SKM-1 (cell line): Measurements from ENCODE around the gene NDUFA11.
"Not testable (repeated sequence)": the region's sequence is repeated elsewhere in the genome, so short reads cannot be mapped to it uniquely, and the experiment has no call there.

ENCODE experiments used
- DNase-seq: peaks from one replicate; lab custom pipeline; 2025; ENCODE audit not compliant: unreplicated experiment; lab: John Stamatoyannopoulos, UW

Gene NDUFA11

DNA sequence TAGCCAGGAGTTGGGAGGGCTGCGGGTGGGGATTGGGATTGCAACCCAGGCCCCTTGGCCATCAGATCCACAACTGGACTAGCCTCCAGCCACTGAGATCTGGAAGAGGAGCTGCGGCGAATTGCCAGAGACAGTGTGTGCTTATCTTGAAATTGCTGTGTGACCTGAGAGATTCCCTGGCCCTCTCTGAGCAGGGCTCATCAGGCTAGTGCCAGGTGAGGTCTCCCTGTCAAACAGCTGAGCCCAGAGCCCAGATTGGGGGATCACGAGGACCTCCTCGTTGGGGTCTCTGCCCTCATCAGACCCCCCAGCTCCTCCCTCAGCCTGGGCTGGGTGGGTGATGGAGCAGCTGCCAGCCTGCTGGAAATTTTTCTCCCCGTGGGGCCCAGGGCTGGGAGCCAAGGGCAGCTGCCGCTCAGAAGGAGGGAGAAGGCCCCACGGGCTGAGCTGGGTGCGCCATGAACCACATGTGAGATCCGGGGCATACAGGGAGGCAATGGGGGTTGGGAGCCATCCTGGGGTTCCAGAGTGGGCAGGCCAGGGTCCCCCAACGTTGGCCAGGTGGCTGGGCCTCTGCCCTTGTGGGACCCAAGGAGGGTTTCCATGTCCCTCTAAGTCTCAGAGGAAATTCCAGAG, 40.4 kb downstream of the NDUFA11 start:
- DNase-seq: no peak

DNA sequence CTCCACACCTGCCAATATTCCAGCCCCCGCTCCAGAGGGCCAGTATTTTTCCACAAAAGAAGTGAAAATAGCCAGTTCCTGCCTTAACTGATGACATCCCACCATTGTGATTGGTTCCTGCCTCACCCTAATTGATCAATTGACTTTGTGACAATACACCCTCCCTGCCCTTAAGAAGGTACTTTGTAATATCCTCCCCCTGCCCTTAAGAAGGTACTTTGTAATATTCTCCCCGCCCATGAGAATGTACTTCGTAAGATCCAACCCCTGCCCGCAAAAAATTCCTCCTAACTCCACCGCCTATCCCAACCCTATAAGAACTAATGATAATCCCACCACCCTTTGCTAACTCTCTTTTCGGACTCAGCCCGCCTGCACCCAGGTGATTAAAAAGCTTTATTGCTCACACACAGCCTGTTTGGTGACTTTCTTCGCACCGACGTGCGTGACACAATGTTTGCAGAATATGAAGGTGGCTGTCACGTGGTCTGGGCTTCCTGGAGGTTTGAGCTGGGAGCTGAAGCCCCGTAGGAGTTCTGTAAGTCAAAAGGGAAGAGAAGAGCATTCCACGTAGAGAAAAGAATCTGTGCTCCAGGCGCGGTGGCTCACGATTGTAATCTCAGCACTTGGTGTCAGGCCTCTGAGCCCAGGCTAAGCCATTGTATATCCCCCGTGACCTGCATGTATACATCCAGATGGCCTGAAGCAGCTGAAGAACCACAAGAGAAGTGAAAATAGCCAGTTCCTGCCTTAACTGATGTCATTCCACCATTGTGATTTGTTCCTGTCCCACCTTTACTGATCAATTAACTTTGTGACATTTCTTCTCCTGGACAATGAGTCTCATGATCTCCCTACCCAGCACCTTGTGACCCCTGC, 46.1 kb downstream of the NDUFA11 start:
- no peak for DNase-seq

DNA sequence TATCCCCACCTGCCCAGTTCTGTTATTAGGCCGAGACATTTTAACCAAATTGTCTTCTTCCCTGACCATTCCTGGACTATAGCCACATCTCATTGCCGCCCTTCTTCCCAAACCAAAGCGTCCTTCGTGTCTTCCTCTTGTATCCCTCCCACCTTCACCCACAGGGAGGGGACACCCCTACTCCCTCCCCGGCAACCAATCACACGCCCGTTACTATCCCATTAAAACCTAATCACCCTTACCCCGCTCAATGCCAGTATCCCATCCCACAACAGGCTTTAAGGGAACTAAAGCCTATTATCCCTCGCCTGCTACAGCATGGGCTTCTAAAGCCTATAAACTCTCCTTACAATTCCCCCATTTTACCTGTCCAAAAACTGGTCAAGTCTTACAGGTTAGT, 48.4 kb downstream of the NDUFA11 start:
- not testable (repeated sequence) for DNase-seq

DNA sequence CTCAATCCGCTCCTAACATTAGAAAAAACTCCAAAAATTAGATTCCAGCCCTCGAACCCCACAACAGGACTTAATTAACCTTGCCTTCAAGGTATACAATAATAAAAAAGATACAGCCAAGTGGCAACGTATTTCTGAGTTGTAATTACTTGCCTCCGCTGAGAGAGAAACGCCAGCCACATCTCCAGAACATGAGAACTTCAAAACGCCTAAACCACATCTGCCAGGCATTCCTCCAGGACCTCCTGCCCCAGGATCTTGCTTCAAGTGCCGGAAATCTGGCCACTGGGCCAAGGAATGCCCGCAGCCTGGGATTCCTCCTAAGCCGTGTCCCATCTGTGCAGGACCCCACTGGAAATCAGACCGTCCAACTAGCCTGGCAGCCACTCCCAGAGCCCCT, 49.5 kb downstream of the NDUFA11 start:
- not testable (repeated sequence) for DNase-seq

DNA sequence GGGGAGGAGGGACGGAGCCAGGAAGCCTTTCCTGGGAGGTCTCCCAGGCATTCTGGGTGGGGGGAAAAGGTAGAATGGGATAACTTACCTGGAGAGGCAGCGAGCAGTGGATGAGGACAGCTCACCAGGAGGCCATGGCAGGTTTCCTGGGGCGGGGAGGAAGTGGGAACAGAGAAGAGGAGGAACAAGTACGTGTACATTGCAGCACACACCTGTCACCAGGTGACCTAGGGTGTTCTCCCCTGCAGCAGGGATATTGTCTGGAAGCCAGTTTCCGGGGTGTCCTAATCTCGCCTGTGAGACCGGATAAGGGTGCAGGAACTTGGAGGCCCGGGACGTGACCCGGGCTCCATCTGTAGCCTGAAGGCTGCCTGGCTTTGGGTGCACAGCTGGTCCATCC, 52.3 kb downstream of the NDUFA11 start, which contains the start of gene FUT3:
Gene FUT3 (minus strand): TSS at position 148 of the 400 bp plus-strand sequence.
- DNase-seq: no peak

DNA sequence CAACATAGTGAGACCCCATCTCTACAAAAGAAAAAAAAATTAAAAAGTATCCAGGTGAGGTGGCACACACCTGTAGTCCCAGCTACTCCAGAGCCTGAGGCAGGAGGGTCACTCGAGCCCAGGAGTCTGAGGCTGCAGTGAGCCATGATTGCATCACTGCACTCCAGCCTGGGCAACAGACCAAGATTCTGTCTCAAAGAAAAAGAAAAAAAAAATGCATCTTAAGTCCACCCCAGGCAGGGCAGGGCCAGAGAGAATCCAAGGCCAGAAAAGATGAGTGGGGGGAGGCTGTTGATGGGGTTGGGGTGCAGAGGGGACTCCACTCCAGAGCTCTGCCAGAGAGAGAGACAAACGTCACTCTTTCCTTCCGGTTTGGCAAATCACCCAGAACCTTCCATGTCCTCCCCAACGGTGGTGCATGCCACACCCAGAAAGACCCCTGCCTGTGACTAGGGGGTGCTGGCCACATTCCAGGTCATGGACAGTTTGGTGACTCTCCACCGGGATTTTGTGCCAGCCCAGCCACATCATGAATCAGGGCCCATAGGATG, 52.8 kb downstream of the NDUFA11 start:
- DNase-seq: no peak

DNA sequence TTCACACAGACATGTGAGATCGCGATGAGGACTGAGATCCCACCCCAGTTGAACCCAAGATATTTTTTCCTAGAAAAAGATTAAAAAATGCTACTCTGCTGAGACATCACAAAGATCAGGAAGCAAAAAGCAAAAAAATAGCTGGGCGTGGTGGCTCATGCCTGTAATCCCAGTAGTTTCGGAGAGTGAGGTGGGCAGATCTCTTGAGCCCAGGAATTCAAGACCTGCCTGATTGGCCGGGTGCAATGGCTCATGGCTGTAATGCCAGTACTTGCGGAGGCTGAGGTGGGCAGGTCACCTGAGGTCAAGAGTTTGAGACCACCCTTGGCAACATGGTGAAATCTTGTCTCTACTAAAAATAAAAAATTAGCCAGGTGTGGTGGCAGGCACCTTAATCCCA, 53.4 kb downstream of the NDUFA11 start:
- no peak for DNase-seq

DNA sequence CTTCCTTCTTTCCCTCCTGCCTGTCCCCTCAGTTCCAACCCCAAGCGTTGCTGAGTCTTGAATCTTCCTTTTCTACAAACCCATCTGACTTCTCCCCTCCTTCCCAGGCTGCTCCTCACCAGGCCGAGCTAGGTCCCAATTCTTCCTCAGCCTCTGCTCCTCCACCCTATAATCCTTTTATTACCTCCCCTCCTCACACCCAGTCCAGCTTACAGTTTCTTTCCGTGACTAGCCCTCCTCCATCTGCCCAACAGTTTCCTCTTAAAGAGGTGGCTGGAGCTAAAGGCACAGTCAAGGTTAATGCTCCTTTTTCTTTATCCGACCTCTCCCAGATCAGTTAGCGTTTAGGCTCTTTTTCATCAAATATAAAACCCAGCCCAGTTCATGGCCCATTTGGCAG, 55.0 kb downstream of the NDUFA11 start:
- DNase-seq: not testable (repeated sequence)

DNA sequence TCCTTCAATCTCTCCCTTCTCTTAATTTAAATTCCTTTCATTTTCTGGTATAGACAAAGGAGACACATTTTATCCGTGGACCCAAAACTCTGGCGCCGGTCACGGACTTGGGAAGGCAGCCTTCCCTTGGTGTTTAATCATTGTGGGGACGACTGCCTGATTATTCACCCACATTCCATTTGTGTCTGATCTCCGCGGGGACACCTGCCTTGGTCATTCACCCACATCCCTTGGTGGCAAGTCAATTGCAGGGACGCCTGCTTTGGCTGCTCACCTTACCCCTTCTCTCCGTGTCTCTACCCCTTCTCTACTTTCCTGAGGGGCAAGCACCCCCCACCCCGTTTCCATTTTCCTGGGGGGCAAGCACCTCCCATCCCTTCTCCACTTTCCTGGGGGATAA, 55.7 kb downstream of the NDUFA11 start:
- DNase-seq: not testable (repeated sequence)
